Measurements from ENCODE around the gene IL34. TPM values are rescaled to one million over a fixed set of nuclear protein-coding genes. Genes with fewer than 3 reads are reported as not detected.

The IL34 gene
- total RNA-seq, 2 experiments from 2014 or later = not detected

DNA sequence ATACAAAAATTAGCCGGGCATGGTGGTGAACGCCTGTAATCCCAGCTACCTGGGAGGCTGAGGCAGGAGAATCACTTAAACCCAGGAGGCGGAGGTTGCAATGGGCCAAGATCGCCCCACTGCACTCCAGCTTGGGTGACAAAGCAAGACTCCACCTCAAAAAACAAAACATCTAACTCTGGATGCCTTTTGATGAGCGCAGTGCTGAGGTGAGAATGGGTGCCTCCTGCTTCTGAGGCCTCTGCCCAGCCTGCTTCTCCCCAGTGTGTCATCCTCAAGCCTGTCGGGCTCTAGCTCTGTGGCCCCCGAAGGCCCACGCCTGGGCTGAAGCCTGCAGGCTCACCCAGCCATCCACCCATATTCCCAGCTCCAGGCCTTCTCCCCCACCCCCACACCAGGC lies 50.0 kb downstream of the IL34 start:
- no peak overlapping the region for H3K4me2 ChIP-seq (ENCODE audit: low read length)
- peaks cover 6% of the 10 kb centered on the region for H3K4me1 ChIP-seq (ENCODE audit: insufficient read depth, low read length, poor library complexity, severe bottlenecking)
- ChIA-PET CTCF (ENCODE audit: unreplicated experiment) (no interaction called here), POLR2A (interaction anchor here (0.6 kb wide), 1 partner anchor 287 kb away, joined by 4 read pairs; no protein-coding TSS in a partner anchor)
- TF ChIP-seq, protein P1, sequence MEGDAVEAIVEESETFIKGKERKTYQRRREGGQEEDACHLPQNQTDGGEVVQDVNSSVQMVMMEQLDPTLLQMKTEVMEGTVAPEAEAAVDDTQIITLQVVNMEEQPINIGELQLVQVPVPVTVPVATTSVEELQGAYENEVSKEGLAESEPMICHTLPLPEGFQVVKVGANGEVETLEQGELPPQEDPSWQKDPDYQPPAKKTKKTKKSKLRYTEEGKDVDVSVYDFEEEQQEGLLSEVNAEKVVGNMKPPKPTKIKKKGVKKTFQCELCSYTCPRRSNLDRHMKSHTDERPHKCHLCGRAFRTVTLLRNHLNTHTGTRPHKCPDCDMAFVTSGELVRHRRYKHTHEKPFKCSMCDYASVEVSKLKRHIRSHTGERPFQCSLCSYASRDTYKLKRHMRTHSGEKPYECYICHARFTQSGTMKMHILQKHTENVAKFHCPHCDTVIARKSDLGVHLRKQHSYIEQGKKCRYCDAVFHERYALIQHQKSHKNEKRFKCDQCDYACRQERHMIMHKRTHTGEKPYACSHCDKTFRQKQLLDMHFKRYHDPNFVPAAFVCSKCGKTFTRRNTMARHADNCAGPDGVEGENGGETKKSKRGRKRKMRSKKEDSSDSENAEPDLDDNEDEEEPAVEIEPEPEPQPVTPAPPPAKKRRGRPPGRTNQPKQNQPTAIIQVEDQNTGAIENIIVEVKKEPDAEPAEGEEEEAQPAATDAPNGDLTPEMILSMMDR (conservative IDR thresholded peaks at IDR 0.05; ENCODE audit: low read length) = no peak
- no peak for TF ChIP-seq EZH2phosphoT487 (IDR thresholded peaks at IDR 0.05; ENCODE audit: borderline replicate concordance, low read depth, low read length)
- BruUV-seq (replicated peaks) = no TSS peak
- intact Hi-C loops (cut with micrococcal nuclease; ENCODE audit: unreplicated experiment) = no loop called here
- peaks cover 8% of the 10 kb centered on the region; the same call in 1 of the 2 replicates for H3K36me3 ChIP-seq (ENCODE audit: insufficient read depth, low read length)
- H4K20me1 ChIP-seq (ENCODE audit: insufficient read depth, low read length) = no peaks in the 10 kb centered on the region
- no peak for DNase-seq (ENCODE audit: low spot score)
- H2AFZ ChIP-seq (ENCODE audit: low read length) = no peak overlapping the region
- H3K9me2 ChIP-seq (ENCODE audit: insufficient read depth, low read length) = no peaks in the 10 kb centered on the region
- no peaks in the 10 kb centered on the region for H3K9me3 ChIP-seq (ENCODE audit: low read length)
- H3K79me2 ChIP-seq (ENCODE audit: insufficient read depth, low read depth, low read length) = no peaks in the 10 kb centered on the region
- no peak overlapping the region for H3K27ac ChIP-seq (ENCODE audit: low read depth, low read length, poor library complexity, severe bottlenecking)
- H3K4me3 ChIP-seq (ENCODE audit: low read depth, low read length, poor library complexity, severe bottlenecking) = no peak overlapping the region

DNA sequence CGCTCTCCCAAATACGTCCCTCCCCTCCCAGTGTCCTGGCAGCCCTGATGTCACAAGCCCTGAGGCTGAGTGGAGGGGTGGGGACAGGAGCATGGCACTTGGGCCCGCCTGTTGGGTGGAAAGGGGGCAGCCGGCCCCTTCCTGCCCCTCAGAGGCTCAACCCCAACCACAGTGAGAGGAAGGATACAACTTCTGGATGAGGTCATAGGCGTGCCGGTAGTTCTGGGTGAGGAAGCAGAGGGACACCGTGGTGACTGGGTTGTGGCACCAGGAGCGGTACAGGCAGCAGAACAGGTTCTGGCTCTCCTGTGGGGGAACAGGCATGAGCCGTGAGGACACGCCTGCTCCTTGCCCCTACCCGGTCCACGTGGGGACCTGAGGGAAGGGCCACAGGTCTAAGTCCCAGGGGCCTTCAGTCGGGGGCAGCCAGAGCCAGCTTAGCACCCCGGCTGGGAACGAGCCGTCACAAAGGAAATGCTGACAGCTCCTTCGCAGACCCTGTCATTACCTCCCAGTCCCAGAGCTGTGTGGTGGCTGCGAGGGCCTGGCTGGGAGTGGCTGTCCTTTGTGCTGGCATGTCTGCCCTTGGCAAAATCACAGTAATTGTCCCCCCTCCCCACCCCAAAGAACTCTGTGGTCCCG lies 50.7 kb downstream of the IL34 start:
- Histone ChIP-seq H3K4me3 (ENCODE audit: low read depth, low read length, poor library complexity, severe bottlenecking) (no peak overlapping the region), H4K20me1 (ENCODE audit: insufficient read depth, low read length) (no peaks in the 10 kb centered on the region), H3K27ac (ENCODE audit: low read depth, low read length, poor library complexity, severe bottlenecking) (no peak overlapping the region), H3K9me3 (ENCODE audit: low read length) (no peaks in the 10 kb centered on the region), H3K4me1 (ENCODE audit: insufficient read depth, low read length, poor library complexity, severe bottlenecking) (peaks cover 6% of the 10 kb centered on the region), H2AFZ (ENCODE audit: low read length) (no peak overlapping the region), H3K4me2 (ENCODE audit: low read length) (no peak overlapping the region), H3K79me2 (ENCODE audit: insufficient read depth, low read depth, low read length) (no peaks in the 10 kb centered on the region), H3K9me2 (ENCODE audit: insufficient read depth, low read length) (no peaks in the 10 kb centered on the region), H3K36me3 (ENCODE audit: insufficient read depth, low read length) (peaks cover 8% of the 10 kb centered on the region; the same call in 1 of the 2 replicates)
- no peak for TF ChIP-seq EZH2phosphoT487 (IDR thresholded peaks at IDR 0.05; ENCODE audit: borderline replicate concordance, low read depth, low read length)
- TF ChIP-seq, protein P1 (conservative IDR thresholded peaks at IDR 0.05; ENCODE audit: low read length) = no peak
- ChIA-PET POLR2A (no interaction called here), CTCF (ENCODE audit: unreplicated experiment) (no interaction called here)
- no TSS peak for BruUV-seq (replicated peaks)
- DNase-seq (ENCODE audit: low spot score) = no peak
- intact Hi-C loops (cut with micrococcal nuclease; ENCODE audit: unreplicated experiment) = no loop called here

DNA sequence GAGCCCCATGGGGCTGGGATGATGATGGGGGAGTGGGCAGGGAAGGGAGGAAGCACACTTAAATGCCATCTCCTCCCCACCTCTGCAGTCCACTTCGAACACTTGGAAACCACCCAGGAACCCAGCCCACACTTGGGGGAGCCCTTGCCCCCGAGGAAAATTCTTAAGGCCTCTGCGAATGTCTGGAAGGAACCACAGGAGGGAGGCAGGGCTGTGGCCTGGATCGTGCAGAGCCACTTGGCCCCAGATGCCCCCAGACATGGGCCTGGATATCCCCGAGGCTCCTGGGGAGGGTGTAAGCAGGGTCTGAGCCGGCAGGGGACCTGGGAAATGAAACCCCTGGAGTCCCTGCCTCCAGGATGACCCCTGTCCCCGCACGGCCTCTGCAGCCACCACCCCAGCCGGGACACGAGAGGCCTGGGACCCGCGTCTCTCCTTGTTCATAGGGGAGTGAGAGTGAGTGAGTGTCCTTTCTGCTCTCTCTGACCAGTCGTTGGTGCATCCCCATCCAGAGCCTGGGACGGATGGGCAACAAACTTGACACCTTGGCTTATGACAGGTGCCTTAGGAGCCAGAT lies 51.3 kb downstream of the IL34 start:
- Histone ChIP-seq H3K27ac (ENCODE audit: low read depth, low read length, poor library complexity, severe bottlenecking) (no peak overlapping the region), H4K20me1 (ENCODE audit: insufficient read depth, low read length) (no peaks in the 10 kb centered on the region), H3K4me2 (ENCODE audit: low read length) (no peak overlapping the region), H3K9me3 (ENCODE audit: low read length) (no peaks in the 10 kb centered on the region), H3K79me2 (ENCODE audit: insufficient read depth, low read depth, low read length) (no peaks in the 10 kb centered on the region), H3K4me3 (ENCODE audit: low read depth, low read length, poor library complexity, severe bottlenecking) (no peak overlapping the region), H3K36me3 (ENCODE audit: insufficient read depth, low read length) (peaks cover 8% of the 10 kb centered on the region; the same call in 1 of the 2 replicates), H3K9me2 (ENCODE audit: insufficient read depth, low read length) (no peaks in the 10 kb centered on the region), H3K4me1 (ENCODE audit: insufficient read depth, low read length, poor library complexity, severe bottlenecking) (peaks cover 6% of the 10 kb centered on the region), H2AFZ (ENCODE audit: low read length) (no peak overlapping the region)
- ChIA-PET POLR2A (no interaction called here), CTCF (ENCODE audit: unreplicated experiment) (no interaction called here)
- DNase-seq (ENCODE audit: low spot score) = no peak
- intact Hi-C loops (cut with micrococcal nuclease; ENCODE audit: unreplicated experiment) = no loop called here
- BruUV-seq (replicated peaks) = no TSS peak
- TF ChIP-seq, protein P1 (conservative IDR thresholded peaks at IDR 0.05; ENCODE audit: low read length) = no peak
- no peak for TF ChIP-seq EZH2phosphoT487 (IDR thresholded peaks at IDR 0.05; ENCODE audit: borderline replicate concordance, low read depth, low read length)

Measured in OCI-LY7 (cell line).